ENCODE data around the gene DZIP1L. TPM values are rescaled to one million over a fixed set of nuclear protein-coding genes. Genes with fewer than 3 reads are reported as not detected.
"Not testable (repeated sequence)": the region's sequence is repeated elsewhere in the genome, so short reads cannot be mapped to it uniquely, and the experiment has no call there.

Gene DZIP1L
- total RNA-seq, 1 donor from 2014 or later, result 23.4 TPM

- Mint-ChIP-seq H3K27ac (ENCODE audit: unreplicated experiment) (peak overlapping the region; percentile 92), H3K4me3 (ENCODE audit: unreplicated experiment) (peak overlapping the region; percentile 93)
- DNase-seq (ENCODE audit: extremely low spot score, unreplicated experiment), result no peak
Measured at GRCh38 chr3:138113326-138113725, 2.1 kb downstream of the DZIP1L start.

GRCh38 chr3:138112362-138112761, 3.0 kb downstream of the DZIP1L start:
- no peak for DNase-seq (ENCODE audit: extremely low spot score, unreplicated experiment)
- H3K36me3 Mint-ChIP-seq (ENCODE audit: unreplicated experiment), result peaks cover 7% of the 10 kb centered on the region
- H3K27me3 Mint-ChIP-seq (ENCODE audit: unreplicated experiment), result no peaks in the 10 kb centered on the region
- no peaks in the 10 kb centered on the region for H3K9me3 Mint-ChIP-seq (ENCODE audit: unreplicated experiment)
- H3K27ac Mint-ChIP-seq (ENCODE audit: unreplicated experiment), result peak overlapping the region; percentile 92
- TF ChIP-seq CTCF (IDR thresholded peaks at IDR 0.05), result no peak
- H3K4me1 Mint-ChIP-seq (ENCODE audit: unreplicated experiment), result peaks cover 35% of the 10 kb centered on the region
- H3K4me3 Mint-ChIP-seq (ENCODE audit: unreplicated experiment), result no peak overlapping the region

More at GRCh38 chr3:138113326-138113725, 2.1 kb downstream of the DZIP1L start:
- no peak for TF ChIP-seq CTCF (IDR thresholded peaks at IDR 0.05)
- H3K27me3 Mint-ChIP-seq (ENCODE audit: unreplicated experiment), result no peaks in the 10 kb centered on the region
- H3K36me3 Mint-ChIP-seq (ENCODE audit: unreplicated experiment), result peaks cover 7% of the 10 kb centered on the region
- no peaks in the 10 kb centered on the region for H3K9me3 Mint-ChIP-seq (ENCODE audit: unreplicated experiment)
- peaks cover 35% of the 10 kb centered on the region for H3K4me1 Mint-ChIP-seq (ENCODE audit: unreplicated experiment)

- Mint-ChIP-seq H3K9me3 (ENCODE audit: unreplicated experiment) (no peaks in the 10 kb centered on the region), H3K27me3 (ENCODE audit: unreplicated experiment) (no peaks in the 10 kb centered on the region), H3K4me3 (ENCODE audit: unreplicated experiment) (no peak overlapping the region), H3K4me1 (ENCODE audit: unreplicated experiment) (no peaks in the 10 kb centered on the region), H3K36me3 (ENCODE audit: unreplicated experiment) (peaks cover 21% of the 10 kb centered on the region), H3K27ac (ENCODE audit: unreplicated experiment) (no peak overlapping the region)
- no peak for DNase-seq (ENCODE audit: extremely low spot score, unreplicated experiment)
- no peak for TF ChIP-seq CTCF (IDR thresholded peaks at IDR 0.05)
Measured at GRCh38 chr3:138105598-138105997, 9.8 kb downstream of the DZIP1L start.

- Mint-ChIP-seq H3K4me1 (ENCODE audit: unreplicated experiment) (no peaks in the 10 kb centered on the region), H3K27me3 (ENCODE audit: unreplicated experiment) (no peaks in the 10 kb centered on the region), H3K9me3 (ENCODE audit: unreplicated experiment) (no peaks in the 10 kb centered on the region), H3K36me3 (ENCODE audit: unreplicated experiment) (peaks cover 24% of the 10 kb centered on the region), H3K4me3 (ENCODE audit: unreplicated experiment) (no peak overlapping the region), H3K27ac (ENCODE audit: unreplicated experiment) (no peak overlapping the region)
- TF ChIP-seq CTCF (IDR thresholded peaks at IDR 0.05), result no peak
- DNase-seq (ENCODE audit: extremely low spot score, unreplicated experiment), result no peak
Measured at GRCh38 chr3:138103466-138103865, 11.9 kb downstream of the DZIP1L start.

GRCh38 chr3:138101351-138101940, 14.0 kb downstream of the DZIP1L start:
- TF ChIP-seq CTCF (IDR thresholded peaks at IDR 0.05), result peak; percentile 21
- H3K27ac Mint-ChIP-seq (ENCODE audit: unreplicated experiment); H3K9me3 Mint-ChIP-seq (ENCODE audit: unreplicated experiment); H3K4me1 Mint-ChIP-seq (ENCODE audit: unreplicated experiment); H3K27me3 Mint-ChIP-seq (ENCODE audit: unreplicated experiment); DNase-seq (ENCODE audit: extremely low spot score, unreplicated experiment); H3K4me3 Mint-ChIP-seq (ENCODE audit: unreplicated experiment): not testable (repeated sequence)
- H3K36me3 Mint-ChIP-seq (ENCODE audit: unreplicated experiment), result peaks cover 32% of the 10 kb centered on the region
